ENCODE data around the gene AP3B1.
A peak's percentile ranks its signal among the peaks of the same experiment; 100 is the strongest.
"Not testable (repeated sequence)": the region's sequence is repeated elsewhere in the genome, so short reads cannot be mapped to it uniquely, and the experiment has no call there.

The AP3B1 gene

DNA sequence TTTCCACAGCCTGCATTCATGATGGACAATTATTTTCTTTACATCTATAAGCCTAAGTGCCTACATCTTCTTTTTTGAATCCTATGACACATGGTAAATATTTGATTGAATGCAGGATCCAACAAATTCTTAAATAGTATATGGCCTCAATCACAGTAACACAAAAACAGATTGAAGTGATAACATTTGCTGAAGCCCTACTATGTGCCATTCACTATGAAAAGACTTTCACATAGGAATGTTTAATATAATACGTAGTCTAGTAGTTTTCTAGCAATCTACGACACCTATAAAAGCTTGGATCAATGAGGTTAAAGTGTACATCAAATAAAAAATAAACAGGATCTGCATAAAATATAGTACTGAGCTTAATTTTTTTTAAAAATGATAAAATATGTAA is 231.0 kb downstream of the AP3B1 start:
- DNase-seq = no peak

- DNase-seq = no peak
These were observed 231.9 kb downstream of the AP3B1 start for GRCh38 chr5:78062645-78063044.

DNA sequence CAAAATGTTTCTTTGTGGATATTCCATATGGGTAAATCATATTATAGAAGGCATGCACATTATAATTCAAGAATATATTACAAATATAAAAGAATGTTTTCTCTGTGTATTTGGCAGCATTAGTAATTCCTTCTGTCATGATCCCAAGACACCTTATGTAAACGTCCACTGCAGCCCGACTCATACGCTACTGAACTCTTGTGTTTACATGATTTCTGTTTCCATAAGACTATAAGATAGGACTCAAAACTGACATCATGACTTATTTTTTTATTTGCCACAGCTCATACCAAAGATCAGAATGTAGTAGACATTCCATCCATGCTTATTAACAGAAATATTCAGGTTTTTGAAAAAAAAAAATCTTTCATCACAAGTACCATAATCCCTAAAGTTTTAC is 234.1 kb downstream of the AP3B1 start:
- no peak for DNase-seq

GRCh38 chr5:78058625-78059024 is 235.9 kb downstream of the AP3B1 start:
- no peak for DNase-seq

GRCh38 chr5:78056901-78057514 is 237.5 kb downstream of the AP3B1 start:
- DNase-seq = no peak

DNA sequence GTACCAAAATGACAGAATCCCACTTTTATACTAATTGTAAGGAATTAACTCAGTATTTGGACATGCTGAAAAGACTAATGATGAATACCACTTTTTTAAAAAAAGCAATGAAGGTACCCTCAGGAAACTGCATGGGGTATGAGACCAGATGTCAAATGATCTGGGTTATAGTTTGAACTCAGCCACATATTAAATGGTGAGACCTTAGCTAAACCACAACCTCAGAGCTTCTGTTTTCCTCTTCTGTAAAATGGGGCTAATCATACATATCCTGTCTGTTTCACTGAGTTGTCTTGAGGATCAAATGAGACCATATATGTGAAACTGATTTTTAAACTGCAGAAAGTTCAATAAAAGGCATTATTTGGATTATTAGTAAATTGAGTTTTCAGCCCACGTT is 238.4 kb downstream of the AP3B1 start:
- no peak for DNase-seq

DNA sequence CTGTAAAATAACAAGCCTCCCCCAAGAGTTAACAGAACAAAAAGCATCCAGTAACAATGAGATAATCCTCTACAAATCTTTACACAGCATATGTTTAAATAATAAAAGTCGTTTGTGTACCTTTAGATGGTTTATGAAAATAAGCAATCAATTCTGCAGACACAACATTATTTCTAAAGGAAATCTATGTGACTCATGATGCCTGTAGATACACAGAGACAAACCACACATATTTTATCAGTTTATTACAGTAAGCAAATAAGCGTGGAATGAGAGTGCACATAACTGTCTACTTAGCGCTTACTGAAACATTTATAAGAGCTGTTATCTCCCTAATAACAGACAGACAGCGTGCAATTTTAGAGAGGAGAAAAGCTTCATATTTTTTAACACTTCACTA is 243.6 kb downstream of the AP3B1 start:
- no peak for DNase-seq

DNA sequence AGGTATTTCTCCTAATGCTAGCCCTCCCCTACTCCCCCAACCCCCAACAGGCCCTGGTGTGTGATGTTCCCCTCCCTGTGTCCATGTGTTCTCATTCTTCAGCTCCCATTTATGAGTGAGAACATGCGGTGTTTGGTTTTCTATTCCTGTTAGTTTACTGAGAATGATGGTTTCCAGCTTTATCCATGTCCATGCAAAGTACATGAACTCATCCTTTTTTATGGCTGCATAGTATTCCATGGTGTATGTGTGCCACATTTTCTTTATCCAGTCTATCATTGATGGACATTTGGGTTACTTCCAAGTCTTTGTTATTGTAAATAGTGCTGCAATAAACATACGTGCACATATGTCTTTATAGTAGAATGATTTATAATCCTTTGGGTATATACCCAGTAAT is 247.7 kb downstream of the AP3B1 start:
- DNase-seq = not testable (repeated sequence)

DNA sequence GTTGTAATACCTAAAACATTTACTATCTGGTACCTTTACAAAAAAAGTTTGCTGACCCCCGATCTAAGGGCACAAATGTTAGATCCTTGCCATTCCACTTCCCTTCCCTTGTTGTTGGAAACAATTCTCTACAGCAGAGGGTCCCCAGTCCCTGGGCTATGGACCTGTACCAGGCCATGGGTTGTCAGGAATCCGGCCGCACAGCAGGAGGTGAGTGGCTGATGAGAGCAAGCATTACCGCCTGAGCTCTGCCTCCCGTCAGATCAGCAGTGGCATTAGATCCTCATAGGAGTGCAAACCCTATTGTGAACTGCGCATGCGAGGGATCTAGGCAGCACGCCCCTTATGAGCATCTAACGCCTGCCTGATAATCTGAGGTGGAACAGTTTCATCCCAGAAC is 248.5 kb downstream of the AP3B1 start:
- DNase-seq = no peak

DNA sequence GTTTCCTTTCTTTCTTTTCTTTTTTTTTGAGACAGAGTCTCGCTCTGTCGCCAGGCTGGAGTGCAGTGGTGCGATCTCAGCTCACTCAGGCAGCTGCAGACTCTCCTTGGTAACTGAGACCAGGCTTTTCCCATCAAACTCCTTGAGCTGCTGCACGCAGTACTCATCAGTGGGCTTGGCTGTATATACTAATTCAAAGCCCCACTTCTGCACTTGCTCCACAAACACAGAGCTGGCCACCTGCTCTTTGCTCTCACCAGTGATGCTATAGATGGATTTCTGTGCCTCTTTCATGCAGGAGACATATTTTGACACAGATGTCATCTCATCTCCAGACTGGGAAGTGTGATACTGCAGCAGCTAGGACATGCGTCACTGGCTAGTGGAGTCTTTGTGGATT is 252.7 kb downstream of the AP3B1 start:
- no peak for DNase-seq

DNA sequence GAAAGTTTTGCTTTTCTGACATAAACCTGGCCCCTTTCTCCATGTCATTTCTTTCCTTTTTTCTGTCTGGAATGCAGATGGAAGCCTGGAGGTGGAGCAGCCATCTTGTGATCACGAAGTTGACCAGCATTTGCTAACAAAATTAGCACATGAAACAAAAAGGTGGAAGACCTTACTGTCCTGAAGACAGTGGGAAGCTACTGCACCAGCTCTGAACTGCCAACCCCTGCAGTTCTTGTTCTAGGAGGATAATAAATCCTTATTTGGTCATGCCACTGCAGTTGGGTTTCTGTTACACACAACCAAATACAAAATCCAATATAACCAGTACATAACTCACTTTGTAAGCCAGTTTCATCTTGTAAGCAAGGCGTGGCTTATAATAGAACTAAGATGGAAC is 269.0 kb downstream of the AP3B1 start:
- DNase-seq = no peak

DNA sequence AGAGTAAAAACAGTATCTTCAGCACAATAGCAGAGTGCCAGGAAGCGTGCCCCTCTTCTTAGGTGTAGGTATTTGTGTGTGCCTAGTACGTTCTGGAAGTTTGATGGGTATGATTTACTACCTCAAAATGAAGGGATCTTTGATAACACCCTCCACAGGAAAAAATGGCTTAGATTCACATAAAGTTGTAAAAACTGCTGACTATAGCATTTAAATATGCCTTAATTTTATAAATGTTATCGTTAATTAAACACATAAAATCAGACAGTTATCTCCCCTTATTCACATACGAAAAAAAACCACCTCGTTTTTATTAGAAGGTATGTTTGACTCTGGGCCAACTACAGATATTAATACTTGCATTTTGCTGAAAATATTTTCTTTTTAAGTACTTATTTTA is 274.8 kb downstream of the AP3B1 start:
- no peak for DNase-seq

DNA sequence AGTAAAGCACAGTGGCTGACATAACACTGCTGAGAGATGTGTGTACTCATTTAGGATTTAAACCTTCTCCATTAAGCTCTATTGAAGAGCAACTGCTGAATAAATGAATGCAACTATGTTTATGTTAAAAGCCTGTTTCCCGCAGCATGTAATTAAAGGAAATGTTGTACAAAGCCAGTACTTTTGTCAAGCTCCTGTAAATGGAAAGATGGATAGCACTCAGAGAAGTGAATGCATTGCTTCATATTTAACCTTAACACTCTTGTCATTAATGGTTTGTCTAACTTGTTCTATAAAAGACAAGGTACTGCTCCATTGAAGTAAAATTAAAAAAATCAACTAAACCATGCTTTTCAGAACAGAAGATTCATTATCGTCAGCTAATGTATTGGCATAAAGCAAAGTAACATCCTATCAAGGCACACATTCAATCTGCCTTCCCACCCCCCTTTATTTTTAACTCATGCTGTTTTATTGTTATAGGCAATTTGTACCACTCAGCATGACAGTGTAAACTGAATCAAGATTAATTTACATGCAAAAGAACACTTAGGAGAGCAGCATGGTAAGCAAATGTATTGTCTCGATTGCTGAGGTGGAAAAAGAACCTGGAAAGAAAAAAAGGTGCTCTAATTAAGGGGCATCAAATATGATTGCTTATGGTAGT is 277.5 kb downstream of the AP3B1 start:
- no peak for DNase-seq

GRCh38 chr5:78009937-78010527 is 284.5 kb downstream of the AP3B1 start:
- DNase-seq = no peak

- peak; percentile 42 to 57 for DNase-seq
These were observed 286.0 kb downstream of the AP3B1 start for GRCh38 chr5:78008356-78008967.

DNA sequence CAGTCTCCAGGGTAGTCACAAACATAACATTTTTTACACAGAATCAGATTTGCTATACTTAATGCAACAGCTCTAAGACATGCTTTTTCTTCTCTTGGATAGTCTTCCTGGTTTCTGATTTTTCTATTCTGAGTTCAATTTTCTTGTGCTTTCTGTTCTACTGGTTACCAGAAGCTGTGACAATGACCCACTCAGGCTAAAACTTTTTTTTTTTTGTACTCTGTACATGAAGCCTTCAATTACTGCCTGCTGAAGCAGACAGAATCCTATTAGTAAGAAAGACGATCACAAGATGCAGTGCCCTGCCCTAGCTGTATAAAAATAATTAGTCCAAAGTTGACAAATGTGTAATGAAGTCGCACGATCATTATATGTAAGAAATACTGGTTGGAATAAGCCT is 287.3 kb downstream of the AP3B1 start:
- DNase-seq = no peak

DNA sequence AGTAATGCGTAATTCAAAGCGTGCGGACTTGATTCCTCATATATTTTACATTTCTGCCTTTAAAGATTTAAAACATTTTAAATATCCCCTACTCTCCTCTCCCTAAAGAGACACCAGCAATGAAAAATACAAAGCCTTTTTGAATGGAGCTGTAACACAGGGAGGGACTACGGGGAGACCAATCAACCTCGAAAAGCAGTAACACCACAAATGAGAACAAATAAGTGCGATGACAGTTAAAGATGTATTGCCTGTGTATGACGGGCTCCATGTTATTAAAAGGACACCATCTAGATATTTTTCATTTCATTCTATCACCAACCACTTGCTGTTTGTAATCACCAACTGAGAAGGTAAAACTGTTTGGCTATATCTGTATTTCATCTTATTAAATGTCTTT is 288.0 kb downstream of the AP3B1 start:
- DNase-seq = no peak

DNA sequence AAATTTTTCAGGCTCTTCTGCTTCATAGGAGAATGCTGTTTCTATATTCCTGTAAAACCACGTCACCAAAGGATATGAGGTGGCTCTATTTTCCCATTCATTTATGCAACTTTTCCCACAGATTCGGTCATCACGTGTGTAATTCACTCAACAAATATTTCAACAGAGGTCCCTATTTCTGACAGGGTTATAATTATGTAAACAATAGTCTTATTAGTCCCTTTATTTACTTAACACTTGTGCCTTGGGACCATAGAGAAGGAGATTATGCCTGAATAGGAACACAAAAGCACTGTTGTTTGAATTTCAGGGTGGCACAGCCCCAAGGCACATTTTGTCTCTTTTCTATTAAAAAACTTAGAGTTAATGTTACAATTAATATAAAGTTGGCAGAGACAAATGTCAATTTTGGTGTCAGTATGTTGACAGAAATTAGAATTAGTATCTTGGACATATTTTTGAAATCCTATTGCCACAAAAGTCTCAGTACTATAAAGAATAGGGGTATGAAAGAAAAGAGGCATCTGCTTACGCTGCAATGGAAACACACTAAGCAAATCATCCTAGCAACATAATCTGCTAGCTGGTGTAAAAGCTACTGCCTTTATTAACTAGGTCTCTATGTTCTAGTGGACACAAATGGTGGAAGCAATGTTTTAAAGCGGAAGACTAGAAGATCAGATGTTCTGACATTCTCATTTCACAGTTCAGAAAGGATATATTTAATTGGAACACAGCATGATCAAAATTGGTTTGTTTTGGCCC is 289.3 kb downstream of the AP3B1 start:
- DNase-seq = no peak

DNA sequence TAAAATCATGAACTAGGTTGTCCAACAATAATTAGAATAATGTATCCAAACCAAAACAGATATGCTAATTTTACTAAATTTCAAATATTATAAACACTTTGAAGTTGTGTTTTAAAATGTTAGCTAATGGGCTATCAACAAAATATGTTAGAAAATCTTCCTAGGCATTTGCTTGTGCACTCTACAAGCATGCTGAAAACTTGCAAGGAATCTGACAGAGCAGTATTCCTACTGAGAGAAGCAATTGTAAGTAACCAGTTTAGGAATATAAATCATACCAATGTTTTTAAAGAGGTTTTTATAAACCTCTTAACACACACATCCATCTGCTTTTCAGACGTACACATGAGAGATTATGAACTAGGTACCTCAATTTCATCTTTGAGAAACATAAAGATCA is 289.9 kb downstream of the AP3B1 start:
- no peak for DNase-seq

GRCh38 chr5:78003919-78004318 is 290.6 kb downstream of the AP3B1 start:
- no peak for DNase-seq

- no peak for DNase-seq
These were observed 291.0 kb downstream of the AP3B1 start for GRCh38 chr5:78003450-78003849.

DNA sequence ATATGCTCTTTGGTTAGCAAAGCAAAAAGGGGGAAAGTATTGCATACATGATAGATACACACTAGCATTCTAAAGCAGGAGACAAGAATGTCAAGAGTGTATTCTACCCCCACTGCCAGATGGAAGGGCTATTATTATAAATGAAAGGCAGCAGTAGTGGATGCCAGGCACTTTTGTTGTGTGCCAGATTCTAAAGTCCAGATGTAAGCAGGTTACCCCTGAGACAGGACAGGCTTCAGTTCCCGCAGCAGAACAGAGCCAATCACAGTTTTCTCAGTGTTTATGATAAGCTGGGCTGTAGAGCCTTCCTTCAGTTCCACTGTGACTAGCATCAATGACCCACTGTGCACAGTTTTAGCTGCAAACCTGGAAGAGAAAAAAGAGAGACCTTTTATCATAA is 291.8 kb downstream of the AP3B1 start:
- DNase-seq = no peak

DNA sequence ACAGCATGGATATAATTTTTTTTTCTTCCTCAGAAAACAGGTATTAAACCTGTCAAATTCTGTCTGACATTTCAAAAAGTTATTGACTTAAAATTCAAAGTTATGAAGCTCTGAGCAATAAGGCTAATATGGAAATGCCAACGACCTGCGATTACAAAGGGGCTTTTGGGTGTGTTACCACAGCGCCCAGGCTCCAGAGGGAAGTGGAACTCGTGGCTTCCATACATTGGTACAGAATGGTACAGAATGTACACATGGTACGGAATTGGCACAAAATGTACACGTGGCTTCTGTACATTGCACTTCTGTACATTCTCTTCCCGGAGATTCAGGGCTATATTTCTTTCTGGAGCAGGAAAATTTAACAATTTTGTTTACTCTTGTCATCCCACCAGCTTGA is 293.3 kb downstream of the AP3B1 start:
- no peak for DNase-seq

DNA sequence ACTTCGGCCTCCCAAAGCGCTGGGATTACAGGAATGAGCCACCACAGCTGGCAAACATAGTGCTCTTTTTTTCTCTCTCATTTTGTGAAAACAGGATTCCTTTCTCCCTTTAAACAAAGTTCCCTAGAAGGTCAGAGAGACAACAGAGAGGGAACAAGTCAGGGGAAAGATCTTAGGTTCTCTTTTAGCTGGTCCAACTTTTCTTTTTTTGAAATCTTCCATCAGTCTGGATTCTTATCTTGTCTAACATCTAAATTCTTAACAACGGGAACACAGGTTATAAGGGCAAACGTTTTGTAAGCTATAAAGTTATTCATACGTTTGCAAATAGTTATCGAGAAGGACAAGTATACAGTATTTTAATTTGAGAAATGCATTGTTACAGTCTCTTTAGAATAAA is 294.3 kb downstream of the AP3B1 start:
- no peak for DNase-seq
